IMR-90 (cell line): ENCODE results near the gene FANCE.

Experiments used
- CEBPB ChIP-seq: IDR thresholded peaks from 2 replicates; pipeline ENCODE4 v1.6.1; 2012; ENCODE audit warnings: low read depth, low read length, improper control_type of control experiment
- CTCF ChIP-seq: conservative IDR thresholded peaks from 2 replicates; pipeline ENCODE4 v1.5.1; 2012; ENCODE audit warnings: mild to moderate bottlenecking, low read depth, low read length, improper control_type of control experiment
- MAFK ChIP-seq: IDR thresholded peaks from 2 replicates; pipeline ENCODE4 v1.6.1; 2012; ENCODE audit warnings: low read depth, low read length, improper control_type of control experiment
- POLR2A ChIP-seq: IDR thresholded peaks from 2 replicates; pipeline ENCODE4 v1.6.1; 2012; ENCODE audit warnings: mild to moderate bottlenecking, low read depth, low read length
- RAD21 ChIP-seq: IDR thresholded peaks from 2 replicates; pipeline ENCODE4 v1.6.1; 2012; ENCODE audit warnings: low read length, improper control_type of control experiment
- USF2 ChIP-seq: fragments of 150-350 bp; IDR thresholded peaks from 2 replicates; pipeline ENCODE4 v1.6.1; 2017; ENCODE audit warnings: mild to moderate bottlenecking, antibody characterized with exemption, low read length, low read depth

- TF ChIP-seq CTCF (no peak), CEBPB (no peak), POLR2A (no peak), RAD21 (no peak), USF2 (no peak), MAFK (no peak)
Measured at GRCh38 chr6:35474942-35475570, 22.9 kb downstream of the FANCE start.
